DOHH2 (cell line): Measurements from ENCODE around the gene CDH24.

Experiments
- H3F3A ChIP-seq: fragments of 200-600 bp; sonication (generic), shearing (Covaris generic); 2 replicates; pipeline ENCODE4 v1.6.0; 2016; ENCODE audit warnings: antibody characterized with exemption, mild to moderate bottlenecking; ENCODE audit not compliant: control insufficient read depth, insufficient read depth
- H3K27ac ChIP-seq: fragments of 200-600 bp; sonication (generic); 2 replicates; pipeline ENCODE4 v1.5.1; 2014; ENCODE audit warnings: low read depth, mild to moderate bottlenecking, low read length, moderate library complexity
- H3K27me3 ChIP-seq: fragments of 200-600 bp; sonication (generic); 2 replicates; pipeline ENCODE4 v1.6.1; 2014; ENCODE audit warnings: mild to moderate bottlenecking, low read length, mixed read lengths; ENCODE audit not compliant: control insufficient read depth
- H3K36me3 ChIP-seq: fragments of 200-600 bp; sonication (generic); 2 replicates; pipeline ENCODE4 v1.6.1; 2014; ENCODE audit warnings: mild to moderate bottlenecking, low read length, moderate library complexity, mixed read lengths; ENCODE audit not compliant: control insufficient read depth
- H3K4me1 ChIP-seq: fragments of 200-600 bp; sonication (generic); 2 replicates; pipeline ENCODE4 v1.6.1; 2014; ENCODE audit warnings: mild to moderate bottlenecking, low read length, mixed read lengths; ENCODE audit not compliant: control insufficient read depth
- H3K4me2 ChIP-seq: fragments of 200-600 bp; sonication (generic); 2 replicates; pipeline ENCODE4 v1.6.0; 2014; ENCODE audit warnings: mild to moderate bottlenecking, low read length, moderate library complexity
- H3K4me3 ChIP-seq: fragments of 200-600 bp; sonication (generic); 2 replicates; pipeline ENCODE4 v1.5.1; 2014; ENCODE audit warnings: mild to moderate bottlenecking, low read length, mixed read lengths
- H3K79me2 ChIP-seq: fragments of 200-600 bp; sonication (generic); 2 replicates; pipeline ENCODE4 v1.6.1; 2014; ENCODE audit warnings: mild to moderate bottlenecking, low read length, mixed read lengths; ENCODE audit not compliant: control insufficient read depth
- H3K9me2 ChIP-seq: fragments of 200-600 bp; sonication (generic); replicated peaks from 2 replicates; pipeline ENCODE4 v1.6.1; 2014; ENCODE audit warnings: mild to moderate bottlenecking, low read length, mixed read lengths; ENCODE audit not compliant: control insufficient read depth
- H3K9me3 ChIP-seq: fragments of 200-600 bp; sonication (generic); 2 replicates; pipeline ENCODE4 v1.6.1; 2014; ENCODE audit warnings: antibody characterized with exemption, low read length, mixed read lengths; ENCODE audit not compliant: control insufficient read depth, insufficient read depth
- H4K20me1 ChIP-seq: fragments of 200-600 bp; sonication (generic); 2 replicates; pipeline ENCODE4 v1.6.0; 2014; ENCODE audit warnings: low read depth, mild to moderate bottlenecking, antibody characterized with exemption, low read length, moderate library complexity; ENCODE audit not compliant: control insufficient read depth, insufficient read depth
- CTCF ChIP-seq: fragments of 200-600 bp; sonication (generic); IDR thresholded peaks from one replicate; pipeline ENCODE4 v1.5.1; 2014; ENCODE audit warnings: antibody characterized with exemption, mild to moderate bottlenecking, low read depth, low read length; ENCODE audit not compliant: poor library complexity, severe bottlenecking
- EZH2phosphoT487 ChIP-seq: fragments of 200-600 bp; sonication (generic); IDR thresholded peaks from 2 replicates; pipeline ENCODE4 v1.6.1; 2017; ENCODE audit warnings: borderline replicate concordance, mild to moderate bottlenecking, antibody characterized with exemption, low read length, moderate library complexity, mixed read lengths

The CDH24 gene

GRCh38 chr14:23080474-23080873 lies 23.2 kb upstream of the CDH24 start:
- no peaks in the 10 kb centered on the region for H4K20me1 ChIP-seq
- H3F3A ChIP-seq = peaks cover 20% of the 10 kb centered on the region

GRCh38 chr14:23079716-23080115 lies 22.4 kb upstream of the CDH24 start:
- H4K20me1 ChIP-seq = no peaks in the 10 kb centered on the region
- no peaks in the 10 kb centered on the region for H3K27me3 ChIP-seq
- H3K9me3 ChIP-seq = no peaks in the 10 kb centered on the region
- H3K4me1 ChIP-seq = no peaks in the 10 kb centered on the region
- peaks cover 97% of the 10 kb centered on the region for H3K36me3 ChIP-seq
- H3K27ac ChIP-seq = no peak overlapping the region
- 0 out of 2 replicates have a peak, but pooled peaks cover 3% of the 10 kb centered on the region for H3K79me2 ChIP-seq
- no peaks in the 10 kb centered on the region for H3K9me2 ChIP-seq
- no peak overlapping the region for H3K4me3 ChIP-seq
- no peak for TF ChIP-seq CTCF
- TF ChIP-seq EZH2phosphoT487 = no peak
- H3F3A ChIP-seq = peaks cover 20% of the 10 kb centered on the region
- no peak overlapping the region for H3K4me2 ChIP-seq

More at GRCh38 chr14:23080474-23080873, 23.2 kb upstream of the CDH24 start:
- Histone ChIP-seq H3K9me3 (no peaks in the 10 kb centered on the region), H3K4me2 (no peak overlapping the region), H3K4me3 (no peak overlapping the region), H3K9me2 (no peaks in the 10 kb centered on the region), H3K4me1 (no peaks in the 10 kb centered on the region), H3K36me3 (peaks cover 97% of the 10 kb centered on the region), H3K79me2 (0 out of 2 replicates have a peak, but pooled peaks cover 3% of the 10 kb centered on the region), H3K27ac (no peak overlapping the region), H3K27me3 (no peaks in the 10 kb centered on the region)
- no peak for TF ChIP-seq CTCF
- no peak for TF ChIP-seq EZH2phosphoT487

GRCh38 chr14:23078692-23079116 lies 21.4 kb upstream of the CDH24 start:
- TF ChIP-seq EZH2phosphoT487 = no peak
- no peak for TF ChIP-seq CTCF
- H3K9me3 ChIP-seq = no peaks in the 10 kb centered on the region
- H3K36me3 ChIP-seq = peaks cover 96% of the 10 kb centered on the region
- no peaks in the 10 kb centered on the region for H3K9me2 ChIP-seq
- no peak overlapping the region for H3K27ac ChIP-seq
- no peaks in the 10 kb centered on the region for H3K4me1 ChIP-seq
- H3K79me2 ChIP-seq = 0 out of 2 replicates have a peak, but pooled peaks cover 3% of the 10 kb centered on the region
- H3F3A ChIP-seq = peaks cover 20% of the 10 kb centered on the region
- no peak overlapping the region for H3K4me2 ChIP-seq
- H3K4me3 ChIP-seq = no peak overlapping the region
- H4K20me1 ChIP-seq = no peaks in the 10 kb centered on the region
- H3K27me3 ChIP-seq = no peaks in the 10 kb centered on the region

GRCh38 chr14:23077962-23078361 lies 20.6 kb upstream of the CDH24 start:
- Histone ChIP-seq H3K4me3 (no peak overlapping the region), H4K20me1 (no peaks in the 10 kb centered on the region), H3K27me3 (no peaks in the 10 kb centered on the region), H3K27ac (no peak overlapping the region), H3K4me2 (no peak overlapping the region), H3F3A (peaks cover 20% of the 10 kb centered on the region), H3K79me2 (0 out of 2 replicates have a peak, but pooled peaks cover 3% of the 10 kb centered on the region), H3K9me3 (no peaks in the 10 kb centered on the region), H3K9me2 (no peaks in the 10 kb centered on the region), H3K36me3 (peaks cover 88% of the 10 kb centered on the region), H3K4me1 (no peaks in the 10 kb centered on the region)
- TF ChIP-seq CTCF (no peak), EZH2phosphoT487 (no peak)
